Measurements from ENCODE around the gene PLEKHF1.

The PLEKHF1 gene

DNA sequence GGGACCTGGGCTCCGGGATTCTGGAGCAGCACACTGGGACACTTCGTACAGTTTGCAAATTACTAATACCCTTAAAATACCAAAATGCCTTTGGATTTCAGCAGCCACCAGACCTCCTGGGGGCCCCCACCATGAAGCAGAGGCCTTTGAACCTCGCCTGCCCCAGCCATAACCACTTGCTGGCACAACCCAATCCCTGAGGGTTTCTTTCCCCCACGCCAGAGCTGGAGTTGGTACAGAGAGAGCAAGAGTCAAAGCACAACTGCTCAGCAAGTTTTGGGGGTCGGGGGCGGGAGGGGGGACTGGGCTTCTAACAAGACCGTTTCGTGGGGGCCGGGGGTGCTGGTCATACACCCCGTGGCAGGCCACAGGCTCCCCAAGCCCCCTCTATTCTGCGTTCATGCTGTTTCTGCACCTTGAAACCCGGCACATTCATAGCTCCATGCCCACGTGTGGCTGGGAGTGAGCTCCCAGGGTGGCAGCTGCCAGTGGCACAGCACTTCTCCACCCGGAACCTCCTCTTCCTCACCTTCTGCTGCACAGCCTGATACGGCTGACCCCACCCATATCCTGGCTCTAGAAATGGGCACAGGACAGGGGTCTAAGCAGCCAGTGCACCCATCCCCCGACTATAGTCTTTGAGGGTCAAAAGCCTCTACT is 17.1 kb downstream of the PLEKHF1 start:
- Histone ChIP-seq H3K79me2 (ENCODE audit: control insufficient read depth, low read length) (no peaks in the 10 kb centered on the region), H3K27me3 (ENCODE audit: control insufficient read depth, low read length) (peaks cover 4% of the 10 kb centered on the region; the same call in 1 of the 2 replicates), H3K9me2 (replicated peaks; ENCODE audit: control insufficient read depth, low read length) (no peaks in the 10 kb centered on the region), H4K20me1 (ENCODE audit: control insufficient read depth, insufficient read depth, low read depth, low read length) (no peaks in the 10 kb centered on the region), H3K9me3 (ENCODE audit: control insufficient read depth, insufficient read depth, low read length) (no peaks in the 10 kb centered on the region), H3K27ac (ENCODE audit: low read depth, low read length) (no peak overlapping the region), H3F3A (ENCODE audit: control insufficient read depth, insufficient read depth) (no peaks in the 10 kb centered on the region), H3K4me1 (ENCODE audit: control insufficient read depth, low read length) (peaks cover 12% of the 10 kb centered on the region), H3K4me2 (ENCODE audit: low read length) (no peak overlapping the region), H3K36me3 (ENCODE audit: control insufficient read depth, low read length) (no peaks in the 10 kb centered on the region), H3K4me3 (ENCODE audit: low read length) (no peak overlapping the region)
- TF ChIP-seq, protein P1, sequence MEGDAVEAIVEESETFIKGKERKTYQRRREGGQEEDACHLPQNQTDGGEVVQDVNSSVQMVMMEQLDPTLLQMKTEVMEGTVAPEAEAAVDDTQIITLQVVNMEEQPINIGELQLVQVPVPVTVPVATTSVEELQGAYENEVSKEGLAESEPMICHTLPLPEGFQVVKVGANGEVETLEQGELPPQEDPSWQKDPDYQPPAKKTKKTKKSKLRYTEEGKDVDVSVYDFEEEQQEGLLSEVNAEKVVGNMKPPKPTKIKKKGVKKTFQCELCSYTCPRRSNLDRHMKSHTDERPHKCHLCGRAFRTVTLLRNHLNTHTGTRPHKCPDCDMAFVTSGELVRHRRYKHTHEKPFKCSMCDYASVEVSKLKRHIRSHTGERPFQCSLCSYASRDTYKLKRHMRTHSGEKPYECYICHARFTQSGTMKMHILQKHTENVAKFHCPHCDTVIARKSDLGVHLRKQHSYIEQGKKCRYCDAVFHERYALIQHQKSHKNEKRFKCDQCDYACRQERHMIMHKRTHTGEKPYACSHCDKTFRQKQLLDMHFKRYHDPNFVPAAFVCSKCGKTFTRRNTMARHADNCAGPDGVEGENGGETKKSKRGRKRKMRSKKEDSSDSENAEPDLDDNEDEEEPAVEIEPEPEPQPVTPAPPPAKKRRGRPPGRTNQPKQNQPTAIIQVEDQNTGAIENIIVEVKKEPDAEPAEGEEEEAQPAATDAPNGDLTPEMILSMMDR (IDR thresholded peaks at IDR 0.05; ENCODE audit: low read depth, low read length, poor library complexity, severe bottlenecking), result no peak
- no peak for TF ChIP-seq EZH2phosphoT487 (IDR thresholded peaks at IDR 0.05; ENCODE audit: borderline replicate concordance, low read length)

DNA sequence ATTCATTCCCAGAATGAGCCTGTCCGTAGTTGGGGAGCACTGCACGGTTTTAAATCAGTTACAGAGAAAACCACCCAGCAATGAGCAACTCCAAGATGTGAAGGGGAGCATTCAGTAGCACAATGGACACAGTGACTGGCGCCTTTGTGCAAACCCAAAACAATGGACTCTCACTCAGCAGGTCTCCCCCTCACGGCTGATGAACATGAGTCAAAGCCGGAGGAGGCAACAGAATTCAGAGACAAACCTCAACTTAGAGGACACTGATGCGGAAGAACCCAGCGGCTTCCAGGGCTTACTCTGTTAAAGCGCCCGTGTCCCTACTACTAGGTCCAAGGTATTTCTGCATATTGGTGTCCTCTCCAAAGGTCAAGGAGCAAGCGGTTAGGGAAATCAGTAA is 17.7 kb downstream of the PLEKHF1 start:
- H3K36me3 ChIP-seq (ENCODE audit: control insufficient read depth, low read length), result no peaks in the 10 kb centered on the region
- H3K4me1 ChIP-seq (ENCODE audit: control insufficient read depth, low read length), result peaks cover 12% of the 10 kb centered on the region

DNA sequence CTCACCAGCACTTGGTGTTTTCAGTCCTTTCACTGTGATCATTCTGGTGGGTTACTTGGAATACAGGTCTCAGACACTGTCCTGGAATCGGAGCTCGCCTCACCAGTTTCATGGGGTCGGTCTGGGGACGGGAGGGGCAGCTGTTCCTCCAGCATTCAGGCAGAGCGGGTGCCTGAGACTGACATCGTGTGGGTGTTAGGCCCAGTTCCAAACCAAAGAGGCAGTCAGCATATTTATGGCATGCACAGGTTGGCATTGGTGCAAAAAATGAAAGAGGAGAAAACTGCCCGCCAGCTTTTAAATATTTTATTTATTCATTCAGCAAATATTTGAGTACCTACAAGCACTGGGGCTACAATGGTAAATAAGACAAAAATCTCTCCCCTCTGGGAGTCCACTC is 20.1 kb downstream of the PLEKHF1 start:
- Histone ChIP-seq H3K9me3 (ENCODE audit: control insufficient read depth, insufficient read depth, low read length) (no peaks in the 10 kb centered on the region), H3K4me2 (ENCODE audit: low read length) (no peak overlapping the region), H3K36me3 (ENCODE audit: control insufficient read depth, low read length) (no peaks in the 10 kb centered on the region), H3K27ac (ENCODE audit: low read depth, low read length) (no peak overlapping the region), H3K79me2 (ENCODE audit: control insufficient read depth, low read length) (no peaks in the 10 kb centered on the region), H3K27me3 (ENCODE audit: control insufficient read depth, low read length) (peaks cover 4% of the 10 kb centered on the region; the same call in 1 of the 2 replicates), H3K4me1 (ENCODE audit: control insufficient read depth, low read length) (peaks cover 9% of the 10 kb centered on the region), H4K20me1 (ENCODE audit: control insufficient read depth, insufficient read depth, low read depth, low read length) (no peaks in the 10 kb centered on the region), H3F3A (ENCODE audit: control insufficient read depth, insufficient read depth) (no peaks in the 10 kb centered on the region), H3K4me3 (ENCODE audit: low read length) (no peak overlapping the region), H3K9me2 (replicated peaks; ENCODE audit: control insufficient read depth, low read length) (no peaks in the 10 kb centered on the region)
- no peak for TF ChIP-seq EZH2phosphoT487 (IDR thresholded peaks at IDR 0.05; ENCODE audit: borderline replicate concordance, low read length)
- TF ChIP-seq, protein P1 (IDR thresholded peaks at IDR 0.05; ENCODE audit: low read depth, low read length, poor library complexity, severe bottlenecking), result no peak

More for the DNA sequence above, 17.7 kb downstream of the PLEKHF1 start:
- TF ChIP-seq EZH2phosphoT487 (IDR thresholded peaks at IDR 0.05; ENCODE audit: borderline replicate concordance, low read length), result no peak
- TF ChIP-seq, protein P1 (IDR thresholded peaks at IDR 0.05; ENCODE audit: low read depth, low read length, poor library complexity, severe bottlenecking), result no peak
- no peaks in the 10 kb centered on the region for H3K9me3 ChIP-seq (ENCODE audit: control insufficient read depth, insufficient read depth, low read length)
- H3F3A ChIP-seq (ENCODE audit: control insufficient read depth, insufficient read depth), result no peaks in the 10 kb centered on the region
- H3K4me3 ChIP-seq (ENCODE audit: low read length), result no peak overlapping the region
- H3K27ac ChIP-seq (ENCODE audit: low read depth, low read length), result no peak overlapping the region
- no peaks in the 10 kb centered on the region for H3K79me2 ChIP-seq (ENCODE audit: control insufficient read depth, low read length)
- H3K9me2 ChIP-seq (replicated peaks; ENCODE audit: control insufficient read depth, low read length), result no peaks in the 10 kb centered on the region
- no peak overlapping the region for H3K4me2 ChIP-seq (ENCODE audit: low read length)
- peaks cover 4% of the 10 kb centered on the region; the same call in 1 of the 2 replicates for H3K27me3 ChIP-seq (ENCODE audit: control insufficient read depth, low read length)
- no peaks in the 10 kb centered on the region for H4K20me1 ChIP-seq (ENCODE audit: control insufficient read depth, insufficient read depth, low read depth, low read length)

Measured in DOHH2 (cell line).